NB4 (cell line): ENCODE data around the gene SI.

Source experiments
- DNase-seq: peaks from one replicate; pipeline ENCODE4 v3.0.0; 2010; ENCODE audit warnings: low read depth
- H3K4me3 ChIP-seq: one replicate; pipeline ENCODE4 v1.5.1; 2011; ENCODE audit warnings: mild to moderate bottlenecking, low read depth, low read length, moderate library complexity
- MYC ChIP-seq: IDR thresholded peaks from 2 replicates; pipeline ENCODE4 v1.6.1; 2011; ENCODE audit warnings: low read depth, low read length
- POLR2A ChIP-seq: IDR thresholded peaks from 2 replicates; pipeline ENCODE4 v1.6.1; 2011; ENCODE audit warnings: mild to moderate bottlenecking; ENCODE audit not compliant: insufficient read length; ENCODE audit errors: extremely low read depth
- TF ChIP-seq, protein P1 (sequence below): IDR thresholded peaks from one replicate; pipeline ENCODE4 v1.5.1; 2012; ENCODE audit warnings: low read depth, low read length
- TF ChIP-seq, protein P2 (sequence below): IDR thresholded peaks from 2 replicates; pipeline ENCODE4 v1.6.1; 2011; ENCODE audit warnings: low read depth, low read length

SI gene

DNA sequence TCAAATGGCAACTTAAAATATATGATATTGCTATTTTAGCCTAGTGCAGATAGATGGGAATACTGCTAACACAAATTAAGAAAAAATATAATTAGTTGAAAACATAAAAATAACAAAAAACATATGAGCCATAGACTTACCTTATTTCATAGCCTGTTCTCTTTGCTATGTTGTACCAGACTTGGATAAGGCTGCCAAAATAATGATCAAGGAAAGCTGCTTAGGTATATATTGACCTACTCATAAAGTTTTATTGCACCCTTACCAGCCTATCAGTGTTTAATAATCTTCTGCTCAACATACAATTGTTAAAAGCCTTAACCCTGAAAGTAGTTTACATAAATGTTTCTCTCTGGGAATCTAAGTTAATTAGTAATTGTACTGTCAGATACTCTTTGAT, at the start of gene SI:
SI (minus strand) TSS at position 204 of the 400 bp plus-strand sequence. CDS start 2,484 bp downstream, outside the sequence.
- no peak for DNase-seq
- TF ChIP-seq, protein P1, sequence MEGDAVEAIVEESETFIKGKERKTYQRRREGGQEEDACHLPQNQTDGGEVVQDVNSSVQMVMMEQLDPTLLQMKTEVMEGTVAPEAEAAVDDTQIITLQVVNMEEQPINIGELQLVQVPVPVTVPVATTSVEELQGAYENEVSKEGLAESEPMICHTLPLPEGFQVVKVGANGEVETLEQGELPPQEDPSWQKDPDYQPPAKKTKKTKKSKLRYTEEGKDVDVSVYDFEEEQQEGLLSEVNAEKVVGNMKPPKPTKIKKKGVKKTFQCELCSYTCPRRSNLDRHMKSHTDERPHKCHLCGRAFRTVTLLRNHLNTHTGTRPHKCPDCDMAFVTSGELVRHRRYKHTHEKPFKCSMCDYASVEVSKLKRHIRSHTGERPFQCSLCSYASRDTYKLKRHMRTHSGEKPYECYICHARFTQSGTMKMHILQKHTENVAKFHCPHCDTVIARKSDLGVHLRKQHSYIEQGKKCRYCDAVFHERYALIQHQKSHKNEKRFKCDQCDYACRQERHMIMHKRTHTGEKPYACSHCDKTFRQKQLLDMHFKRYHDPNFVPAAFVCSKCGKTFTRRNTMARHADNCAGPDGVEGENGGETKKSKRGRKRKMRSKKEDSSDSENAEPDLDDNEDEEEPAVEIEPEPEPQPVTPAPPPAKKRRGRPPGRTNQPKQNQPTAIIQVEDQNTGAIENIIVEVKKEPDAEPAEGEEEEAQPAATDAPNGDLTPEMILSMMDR = no peak
- TF ChIP-seq POLR2A (no peak), MYC (no peak)
- TF ChIP-seq, protein P2, sequence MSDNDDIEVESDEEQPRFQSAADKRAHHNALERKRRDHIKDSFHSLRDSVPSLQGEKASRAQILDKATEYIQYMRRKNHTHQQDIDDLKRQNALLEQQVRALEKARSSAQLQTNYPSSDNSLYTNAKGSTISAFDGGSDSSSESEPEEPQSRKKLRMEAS = no peak
- H3K4me3 ChIP-seq = no peak within 1 kb of the TSS

DNA sequence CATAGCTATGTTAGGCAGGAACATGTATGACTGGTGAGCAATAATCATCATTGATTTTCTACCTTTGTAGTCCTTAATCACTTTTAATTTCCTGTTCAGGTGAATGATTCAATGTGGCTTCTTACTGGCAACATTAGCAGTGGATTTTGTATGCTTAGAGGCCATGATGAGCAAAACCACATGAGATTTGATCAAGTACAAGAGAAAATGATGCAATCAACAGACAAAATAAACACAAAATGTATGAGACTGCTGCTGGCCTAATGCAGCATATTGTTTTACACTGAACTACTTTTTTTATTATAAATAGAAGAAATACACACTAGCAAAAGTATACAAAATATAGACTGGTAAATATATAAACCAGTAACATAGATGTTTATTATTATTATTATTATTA, 47.5 kb upstream of the SI start:
- TF ChIP-seq POLR2A (no peak), MYC (no peak)
- TF ChIP-seq, protein P1 = no peak
- TF ChIP-seq, protein P2 = no peak
- no peak for DNase-seq
- H3K4me3 ChIP-seq = no peak overlapping the region

DNA sequence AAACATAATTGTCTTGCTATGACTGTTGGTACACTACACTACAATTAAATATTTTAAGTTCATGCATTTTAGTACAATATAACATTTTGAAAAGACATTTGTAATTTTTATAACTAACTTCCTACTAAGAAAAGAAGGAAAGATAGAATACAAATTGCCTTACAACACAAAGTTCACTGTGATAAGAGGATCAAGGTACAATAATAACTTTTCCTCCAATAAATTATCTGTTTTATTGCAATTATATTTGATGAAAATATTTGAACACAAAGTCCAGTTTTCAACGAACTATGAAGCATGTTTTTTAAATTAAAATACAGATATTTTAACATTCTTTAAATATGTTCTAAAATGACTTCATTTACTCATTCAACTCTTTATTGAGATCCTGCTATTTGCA, 33.1 kb upstream of the SI start:
- no peak overlapping the region for H3K4me3 ChIP-seq
- DNase-seq = no peak

DNA sequence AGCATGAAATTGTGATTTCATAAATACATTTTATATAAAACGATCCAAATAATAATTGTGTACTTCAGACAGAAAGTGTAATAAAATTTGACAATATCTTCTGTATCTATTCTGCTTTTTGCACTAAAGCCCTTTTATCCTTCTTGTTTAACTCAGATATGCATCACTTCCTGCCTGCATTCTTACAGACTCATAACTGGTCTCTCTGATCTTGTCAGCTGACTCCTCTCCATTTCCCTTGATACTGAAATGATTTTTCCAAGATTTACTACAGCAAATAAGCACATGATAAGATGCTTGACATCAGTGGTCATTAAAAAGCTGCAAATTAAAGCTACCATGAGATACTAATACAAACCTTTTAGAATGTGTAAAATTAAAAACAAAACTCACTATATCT, 25.3 kb upstream of the SI start:
- H3K4me3 ChIP-seq = no peak overlapping the region
- no peak for DNase-seq
- no peak for TF ChIP-seq POLR2A
- TF ChIP-seq, protein P2 = no peak
- TF ChIP-seq, protein P1 = no peak
- TF ChIP-seq MYC = no peak

More for the DNA sequence above, 33.1 kb upstream of the SI start:
- TF ChIP-seq MYC = no peak

DNA sequence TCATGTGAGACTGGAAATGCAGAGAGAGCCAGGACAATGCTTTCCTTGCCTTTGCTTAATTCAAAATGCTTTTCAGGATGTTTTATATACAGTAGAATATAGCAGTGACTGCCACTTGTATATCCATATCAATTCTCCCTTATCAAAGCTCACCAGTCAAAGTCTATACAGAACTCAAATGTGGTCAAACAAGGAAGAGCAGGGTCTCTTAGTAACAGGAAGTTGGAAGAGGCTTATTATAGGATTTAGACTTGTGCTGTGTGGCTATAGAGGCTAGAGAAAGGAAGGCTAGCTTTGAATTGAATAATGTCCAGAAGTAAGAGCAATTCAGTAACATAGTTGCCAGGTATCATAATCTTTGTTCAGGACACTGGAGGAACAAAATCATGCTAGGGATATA, 4.4 kb upstream of the SI start:
- TF ChIP-seq, protein P2 = no peak
- TF ChIP-seq POLR2A (no peak), MYC (no peak)
- TF ChIP-seq, protein P1 = no peak

DNA sequence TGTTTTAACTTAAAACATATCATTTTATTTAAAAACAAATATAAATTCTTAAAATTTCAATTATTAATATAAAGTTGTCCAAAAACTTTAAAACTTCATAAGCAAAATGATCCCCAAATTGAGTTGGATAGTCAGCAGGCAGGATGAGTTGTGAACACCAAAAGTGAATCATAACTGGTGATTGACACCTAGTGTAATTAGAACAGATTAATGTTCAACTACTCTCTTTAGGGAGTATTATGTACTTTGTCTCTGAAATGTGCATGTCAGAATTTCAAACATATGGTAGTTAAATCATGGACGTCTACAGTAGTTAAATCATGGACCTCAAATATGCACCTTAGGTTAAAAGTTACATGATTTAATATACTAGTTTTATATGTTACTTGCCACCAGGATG, 2.9 kb upstream of the SI start:
- TF ChIP-seq, protein P2 = no peak
- TF ChIP-seq POLR2A (no peak), MYC (no peak)
- TF ChIP-seq, protein P1 = no peak
- no peak overlapping the region for H3K4me3 ChIP-seq
- DNase-seq = no peak

More for the DNA sequence above, 4.4 kb upstream of the SI start:
- H3K4me3 ChIP-seq = no peak overlapping the region
- no peak for DNase-seq
